ENCODE data around the gene GALNTL6.

Gene GALNTL6

DNA sequence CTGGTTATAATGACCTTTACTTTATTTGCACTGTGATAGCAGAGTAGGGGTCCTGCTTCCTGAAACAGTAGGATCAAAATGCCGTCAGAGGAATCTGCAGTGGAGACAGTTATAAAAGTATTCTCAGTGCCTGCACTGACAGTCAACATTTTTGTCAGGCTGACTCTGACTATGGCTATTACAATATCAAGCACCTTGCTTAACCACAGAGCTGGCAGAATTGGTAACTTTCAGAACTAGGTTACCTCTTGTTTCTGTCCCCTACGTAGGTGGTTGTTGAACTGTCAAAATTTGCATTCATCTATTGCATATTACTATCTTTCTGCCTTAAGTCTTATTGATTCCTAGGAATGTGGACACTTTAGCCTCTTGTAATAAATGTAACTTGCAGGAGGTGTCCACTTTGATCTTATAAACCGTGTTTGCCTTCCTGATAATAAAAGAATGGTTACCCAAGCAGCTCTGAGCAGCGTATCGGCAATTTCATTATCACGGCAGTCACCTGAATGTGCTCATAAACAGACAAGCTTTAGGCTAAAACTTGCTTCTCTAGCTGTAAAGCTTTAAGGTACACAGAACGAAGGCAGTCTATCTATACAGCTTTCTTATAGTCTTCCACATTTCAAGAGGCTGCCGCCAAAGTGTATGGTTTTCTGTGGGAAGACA, 1002.4 kb downstream of the GALNTL6 start:
- H3K4me1 Mint-ChIP-seq, result peaks cover 3 to 11% of the 10 kb centered on the region in 2 donors
- no peak for ATAC-seq (replicated peaks)
- no peaks in the 10 kb centered on the region for H3K9me3 Mint-ChIP-seq
- H3K4me3 Mint-ChIP-seq, result no peak overlapping the region
- H3K27me3 Mint-ChIP-seq, result peaks cover 0 to 2% of the 10 kb centered on the region in 2 donors
- DNase-seq, result no peak
- no peak overlapping the region for H3K27ac Mint-ChIP-seq
- no peaks in the 10 kb centered on the region for H3K36me3 Mint-ChIP-seq

DNA sequence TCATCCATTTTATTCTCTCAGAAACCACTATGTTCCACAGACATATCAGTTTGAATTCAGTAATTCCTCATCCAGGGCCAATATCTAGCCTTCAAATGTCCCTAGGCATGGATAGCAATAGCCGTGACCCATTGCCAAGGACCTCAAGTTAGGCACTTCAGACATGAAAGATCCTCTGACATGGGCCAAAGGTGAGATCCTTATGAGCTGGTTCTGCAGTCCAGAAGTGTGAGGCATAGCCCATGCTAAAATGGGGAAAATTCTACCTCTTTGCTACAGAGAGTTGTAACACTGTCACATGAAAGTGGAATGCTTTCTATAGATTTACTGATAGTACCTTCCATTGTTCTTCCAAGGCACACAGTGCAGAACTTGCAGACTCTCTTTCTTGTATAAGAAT, 1005.7 kb downstream of the GALNTL6 start:
- DNase-seq (no peak), ATAC-seq (replicated peaks) (no peak)
- H3K9me3 Mint-ChIP-seq, result no peaks in the 10 kb centered on the region
- H3K36me3 Mint-ChIP-seq, result no peaks in the 10 kb centered on the region
- no peaks in the 10 kb centered on the region for H3K4me1 Mint-ChIP-seq
- H3K27me3 Mint-ChIP-seq, result peaks cover 0 to 4% of the 10 kb centered on the region in 2 donors
- no peak overlapping the region for H3K4me3 Mint-ChIP-seq
- no peak overlapping the region for H3K27ac Mint-ChIP-seq

DNA sequence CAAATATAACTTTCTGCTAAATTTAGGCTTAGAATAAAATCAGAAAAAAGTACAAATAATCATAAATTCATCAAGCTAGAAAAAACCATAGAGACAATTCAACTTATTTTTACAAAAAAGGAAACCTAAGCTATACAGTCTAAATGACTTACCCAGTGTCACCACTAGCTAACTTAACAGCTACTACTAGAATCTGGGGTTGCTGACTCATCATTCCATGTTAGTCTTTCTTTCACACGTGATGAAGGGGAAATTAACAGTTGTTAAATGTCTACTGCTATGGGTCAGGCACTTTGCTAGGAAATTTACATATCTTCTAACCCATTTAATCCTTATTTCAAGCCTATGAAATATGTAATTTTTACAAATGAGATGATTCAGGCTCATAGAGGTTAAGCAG, 1006.1 kb downstream of the GALNTL6 start:
- Mint-ChIP-seq H3K9me3 (no peaks in the 10 kb centered on the region), H3K4me3 (no peak overlapping the region), H3K36me3 (no peaks in the 10 kb centered on the region), H3K27me3 (peaks cover 0 to 4% of the 10 kb centered on the region in 2 donors), H3K27ac (no peak overlapping the region), H3K4me1 (no peaks in the 10 kb centered on the region)
- peak in 1 of 2 donors; percentile 41 for ATAC-seq (replicated peaks)
- DNase-seq, result no peak

DNA sequence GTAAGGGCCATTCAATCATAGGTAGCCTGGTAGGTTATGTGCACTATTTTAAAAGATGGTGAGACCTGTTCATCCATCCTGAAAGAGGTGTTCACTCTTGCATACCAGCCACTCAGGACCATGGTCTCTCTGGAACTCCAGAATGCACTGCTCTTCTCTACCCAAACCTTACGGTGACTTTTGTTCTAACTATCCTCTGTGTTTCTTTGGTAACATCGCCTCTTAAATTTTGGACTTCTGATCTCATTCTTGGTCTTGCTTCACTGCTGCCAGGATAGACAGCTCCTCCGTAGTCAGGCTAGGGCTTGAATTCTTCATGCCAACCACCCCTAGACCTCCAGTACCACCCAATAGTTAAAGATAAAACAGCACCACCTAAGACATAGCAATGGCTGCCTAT, 1009.1 kb downstream of the GALNTL6 start:
- Mint-ChIP-seq H3K27ac (no peak overlapping the region), H3K4me3 (no peak overlapping the region), H3K4me1 (no peaks in the 10 kb centered on the region), H3K9me3 (no peaks in the 10 kb centered on the region), H3K36me3 (no peaks in the 10 kb centered on the region), H3K27me3 (peaks cover 0 to 4% of the 10 kb centered on the region in 2 donors)
- ATAC-seq (replicated peaks), result no peak
- no peak for DNase-seq

GRCh38 chr4:172826346-172826745, 1013.1 kb downstream of the GALNTL6 start:
- Mint-ChIP-seq H3K4me3 (no peak overlapping the region), H3K27me3 (peaks cover 10% of the 10 kb centered on the region in 2 donors), H3K36me3 (no peaks in the 10 kb centered on the region), H3K27ac (no peak overlapping the region), H3K4me1 (no peaks in the 10 kb centered on the region), H3K9me3 (no peaks in the 10 kb centered on the region)
- ATAC-seq (replicated peaks), result no peak
- DNase-seq, result no peak

DNA sequence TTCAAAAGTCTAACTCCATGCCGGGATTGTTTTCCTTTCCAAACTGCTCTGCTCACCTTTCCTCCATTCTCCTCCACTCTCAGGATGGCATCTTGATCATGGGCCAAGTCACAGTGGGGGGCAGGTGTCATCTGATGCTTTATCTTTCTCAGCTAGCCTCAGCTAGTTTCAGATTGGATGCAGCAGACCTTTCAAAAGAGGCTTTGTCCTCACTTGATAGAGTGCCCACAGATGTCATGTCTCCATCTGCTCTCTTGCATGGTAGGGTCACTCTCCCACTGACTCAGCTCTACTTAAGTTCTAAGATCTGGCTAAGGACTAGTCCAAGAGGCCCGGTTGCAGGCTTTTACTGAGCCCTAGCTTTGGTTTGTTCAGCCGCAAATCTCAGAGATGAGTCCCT, 1013.7 kb downstream of the GALNTL6 start:
- Mint-ChIP-seq H3K9me3 (no peaks in the 10 kb centered on the region), H3K27me3 (peaks cover 10% of the 10 kb centered on the region in 2 donors), H3K36me3 (no peaks in the 10 kb centered on the region), H3K27ac (no peak overlapping the region), H3K4me1 (no peaks in the 10 kb centered on the region), H3K4me3 (no peak overlapping the region)
- no peak for ATAC-seq (replicated peaks)
- no peak for DNase-seq

GRCh38 chr4:172830295-172830764, 1017.1 kb downstream of the GALNTL6 start:
- ATAC-seq (replicated peaks) (no peak), DNase-seq (no peak)
- Mint-ChIP-seq H3K9me3 (no peaks in the 10 kb centered on the region), H3K27ac (no peak overlapping the region), H3K27me3 (peaks cover 10% of the 10 kb centered on the region in 2 donors), H3K36me3 (no peaks in the 10 kb centered on the region), H3K4me1 (no peaks in the 10 kb centered on the region), H3K4me3 (no peak overlapping the region)

DNA sequence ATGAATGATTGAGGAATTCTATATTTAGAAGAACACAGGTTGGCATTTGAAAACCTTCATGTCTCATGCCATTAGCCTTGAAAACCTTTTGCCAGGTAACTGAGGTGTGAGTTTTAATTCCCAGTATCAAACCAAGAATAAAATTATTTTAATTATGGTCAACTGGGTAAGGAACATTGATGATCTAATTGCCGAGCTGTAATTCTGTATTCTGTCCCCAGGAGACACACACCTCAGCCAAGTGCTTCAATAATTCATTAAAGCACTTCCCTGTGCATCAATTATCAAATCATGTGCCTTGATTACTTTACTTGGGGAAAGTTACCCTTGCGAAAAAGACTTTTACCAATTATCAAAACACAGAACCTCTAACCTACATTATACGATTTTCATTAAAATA, 1023.5 kb downstream of the GALNTL6 start:
- no peaks in the 10 kb centered on the region for H3K27me3 Mint-ChIP-seq
- ATAC-seq (replicated peaks), result no peak
- no peak overlapping the region for H3K4me3 Mint-ChIP-seq
- H3K4me1 Mint-ChIP-seq, result no peaks in the 10 kb centered on the region
- no peak overlapping the region for H3K27ac Mint-ChIP-seq
- DNase-seq, result no peak
- H3K36me3 Mint-ChIP-seq, result no peaks in the 10 kb centered on the region
- H3K9me3 Mint-ChIP-seq, result no peaks in the 10 kb centered on the region

GRCh38 chr4:172838111-172838510, 1024.9 kb downstream of the GALNTL6 start:
- H3K4me1 Mint-ChIP-seq, result no peaks in the 10 kb centered on the region
- no peaks in the 10 kb centered on the region for H3K36me3 Mint-ChIP-seq
- H3K4me3 Mint-ChIP-seq, result no peak overlapping the region

DNA sequence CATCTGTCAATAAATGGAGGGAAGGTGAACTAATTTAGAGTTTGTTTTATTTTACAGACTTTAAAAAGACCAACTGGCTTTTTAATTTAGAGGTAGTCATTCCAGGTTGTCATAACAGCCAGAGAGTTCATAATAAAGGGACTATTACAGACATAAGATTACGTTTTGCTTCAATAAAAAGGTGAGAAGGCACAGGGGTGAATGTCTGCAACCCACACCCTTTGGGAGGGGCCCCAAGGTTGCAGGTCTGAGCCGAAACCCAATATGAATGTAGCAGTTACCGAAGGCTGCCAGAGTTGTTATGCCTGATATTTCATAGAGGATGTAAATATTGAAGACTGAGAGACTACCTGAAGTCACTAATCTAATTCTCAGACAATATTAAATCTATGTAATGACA, 1025.7 kb downstream of the GALNTL6 start:
- Mint-ChIP-seq H3K27ac (no peak overlapping the region), H3K4me1 (no peaks in the 10 kb centered on the region), H3K27me3 (no peaks in the 10 kb centered on the region), H3K9me3 (no peaks in the 10 kb centered on the region), H3K4me3 (no peak overlapping the region), H3K36me3 (no peaks in the 10 kb centered on the region)
- DNase-seq, result no peak
- no peak for ATAC-seq (replicated peaks)

More at GRCh38 chr4:172838111-172838510, 1024.9 kb downstream of the GALNTL6 start:
- DNase-seq (no peak), ATAC-seq (replicated peaks) (no peak)
- Mint-ChIP-seq H3K27me3 (no peaks in the 10 kb centered on the region), H3K9me3 (no peaks in the 10 kb centered on the region), H3K27ac (no peak overlapping the region)

GRCh38 chr4:172842779-172843178, 1029.6 kb downstream of the GALNTL6 start:
- H3K27ac Mint-ChIP-seq, result no peak overlapping the region
- no peak overlapping the region for H3K4me3 Mint-ChIP-seq
- H3K4me1 Mint-ChIP-seq, result no peaks in the 10 kb centered on the region
- no peaks in the 10 kb centered on the region for H3K9me3 Mint-ChIP-seq
- no peaks in the 10 kb centered on the region for H3K27me3 Mint-ChIP-seq
- DNase-seq, result no peak
- H3K36me3 Mint-ChIP-seq, result no peaks in the 10 kb centered on the region
- ATAC-seq (replicated peaks), result no peak

DNA sequence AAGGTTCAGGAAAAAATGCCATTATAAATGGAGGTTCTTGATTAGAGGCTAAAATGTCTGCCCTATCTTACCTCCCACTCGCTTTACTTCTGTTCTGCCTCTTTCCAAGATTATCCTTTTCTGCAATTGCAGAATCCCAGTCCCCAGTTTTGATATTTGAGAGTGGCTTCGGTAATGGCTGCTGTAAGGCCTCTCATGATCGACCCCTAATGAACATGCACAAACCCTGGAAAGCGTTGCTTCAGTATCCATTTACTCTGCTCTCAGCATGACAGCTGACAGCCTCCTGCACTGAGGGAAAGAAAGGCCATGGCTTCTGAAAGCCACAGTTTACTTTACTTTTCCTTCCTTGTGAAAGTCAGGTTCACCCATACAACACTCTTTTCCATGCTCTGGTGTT, 1030.0 kb downstream of the GALNTL6 start:
- H3K36me3 Mint-ChIP-seq, result no peaks in the 10 kb centered on the region
- H3K4me1 Mint-ChIP-seq, result no peaks in the 10 kb centered on the region
- H3K27me3 Mint-ChIP-seq, result no peaks in the 10 kb centered on the region
- no peak overlapping the region for H3K4me3 Mint-ChIP-seq
- H3K27ac Mint-ChIP-seq, result no peak overlapping the region
- no peaks in the 10 kb centered on the region for H3K9me3 Mint-ChIP-seq
- no peak for ATAC-seq (replicated peaks)
- no peak for DNase-seq

DNA sequence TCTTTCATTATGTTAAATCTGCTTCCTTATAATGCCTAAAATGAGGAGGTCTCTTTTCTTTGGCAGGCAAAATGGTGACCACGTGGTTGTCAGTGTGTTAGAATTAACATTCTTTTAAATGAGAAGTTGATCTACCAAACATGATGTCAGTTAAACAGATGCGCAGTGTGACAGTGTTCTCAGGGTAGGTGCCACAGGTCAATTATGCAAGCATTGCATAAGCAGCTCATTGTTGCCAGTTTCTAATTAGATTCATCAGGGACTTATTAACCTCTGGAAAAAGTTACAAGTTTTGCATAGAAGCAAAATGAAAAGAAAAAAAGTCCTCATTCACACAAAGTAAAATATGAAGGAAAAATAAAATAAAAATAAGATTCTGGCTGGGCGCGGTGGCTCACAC, 1031.4 kb downstream of the GALNTL6 start:
- H3K27ac Mint-ChIP-seq, result no peak overlapping the region
- DNase-seq, result no peak
- ATAC-seq (replicated peaks), result no peak
- no peaks in the 10 kb centered on the region for H3K4me1 Mint-ChIP-seq
- H3K9me3 Mint-ChIP-seq, result no peaks in the 10 kb centered on the region
- H3K4me3 Mint-ChIP-seq, result no peak overlapping the region
- H3K27me3 Mint-ChIP-seq, result no peaks in the 10 kb centered on the region
- H3K36me3 Mint-ChIP-seq, result no peaks in the 10 kb centered on the region

DNA sequence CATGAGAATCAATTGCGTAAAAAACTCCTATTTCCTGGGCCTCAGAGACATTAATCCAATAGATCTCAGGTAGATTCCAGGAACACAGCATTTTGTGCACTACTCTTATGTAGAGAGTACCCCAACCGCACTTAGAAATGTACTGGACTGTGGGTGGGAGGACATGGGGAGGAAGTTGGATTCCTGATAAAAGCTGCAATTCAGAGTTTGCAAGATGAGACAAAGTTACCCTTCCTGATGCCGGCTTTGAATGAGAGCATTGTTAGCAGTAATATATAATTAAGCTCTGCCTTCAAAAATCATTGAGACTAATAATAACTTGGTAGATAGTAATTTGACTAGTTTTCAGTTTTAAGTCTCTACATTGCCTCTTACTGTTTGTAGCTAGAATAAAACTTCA, 1032.1 kb downstream of the GALNTL6 start:
- no peak for ATAC-seq (replicated peaks)
- H3K36me3 Mint-ChIP-seq, result no peaks in the 10 kb centered on the region
- H3K9me3 Mint-ChIP-seq, result no peaks in the 10 kb centered on the region
- no peaks in the 10 kb centered on the region for H3K4me1 Mint-ChIP-seq
- no peak overlapping the region for H3K27ac Mint-ChIP-seq
- no peak overlapping the region for H3K4me3 Mint-ChIP-seq
- no peak for DNase-seq
- H3K27me3 Mint-ChIP-seq, result no peaks in the 10 kb centered on the region

DNA sequence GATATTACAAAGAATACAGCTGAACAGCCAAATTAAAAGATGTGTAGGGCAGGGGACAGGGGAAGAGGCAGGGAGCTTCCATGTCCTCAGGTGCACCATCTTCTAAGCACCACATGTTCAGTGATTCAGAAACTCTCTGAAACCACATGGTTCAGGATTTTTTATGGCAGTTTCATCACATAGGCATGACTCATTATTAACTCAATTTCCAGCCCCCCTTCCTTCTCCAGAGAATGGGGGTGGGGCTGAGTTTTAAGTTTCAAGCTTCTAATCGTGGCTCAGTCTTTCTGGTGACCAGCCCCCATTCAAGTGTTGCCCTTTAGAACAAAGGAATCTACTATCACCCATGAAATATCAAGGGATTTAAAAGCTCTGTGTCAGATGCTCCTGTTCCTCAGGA, 1037.6 kb downstream of the GALNTL6 start:
- Mint-ChIP-seq H3K36me3 (no peaks in the 10 kb centered on the region), H3K9me3 (no peaks in the 10 kb centered on the region), H3K27me3 (peaks cover 0 to 6% of the 10 kb centered on the region in 2 donors), H3K27ac (no peak overlapping the region), H3K4me3 (no peak overlapping the region), H3K4me1 (no peaks in the 10 kb centered on the region)
- ATAC-seq (replicated peaks) (no peak), DNase-seq (no peak)

GRCh38 chr4:172851534-172851933, 1038.3 kb downstream of the GALNTL6 start:
- ATAC-seq (replicated peaks) (no peak), DNase-seq (no peak)
- H3K27me3 Mint-ChIP-seq, result peaks cover 0 to 6% of the 10 kb centered on the region in 2 donors
- H3K36me3 Mint-ChIP-seq, result no peaks in the 10 kb centered on the region
- no peak overlapping the region for H3K4me3 Mint-ChIP-seq
- H3K27ac Mint-ChIP-seq, result no peak overlapping the region
- H3K4me1 Mint-ChIP-seq, result no peaks in the 10 kb centered on the region
- H3K9me3 Mint-ChIP-seq, result no peaks in the 10 kb centered on the region
